Bronchial epithelial cell (primary cell): Measurements from ENCODE around the gene ZNF77. TPM values are rescaled to one million over a fixed set of nuclear protein-coding genes. Genes with fewer than 3 reads are reported as not detected.
"Not testable (repeated sequence)": the region's sequence is repeated elsewhere in the genome, so short reads cannot be mapped to it uniquely, and the experiment has no call there.

Experiments
- DNase-seq: peaks from one replicate; pipeline ENCODE4 v3.0.0-alpha.2; 2010; ENCODE audit warnings: low read depth
- FAIRE-seq: peaks from 2 replicates; lab custom pipeline; 2011; peaks lifted over from hg19 to GRCh38; lab: Jason Lieb, UNC
- H3K27me3 ChIP-seq: 2 replicates; pipeline ENCODE4 v1.5.1; 2011; ENCODE audit warnings: low read length; ENCODE audit not compliant: control insufficient read depth, insufficient read depth
- H3K36me3 ChIP-seq: 2 replicates; pipeline ENCODE4 v1.5.1; 2011; ENCODE audit warnings: low read length; ENCODE audit not compliant: control insufficient read depth, insufficient read depth
- H3K4me3 ChIP-seq: 2 replicates; pipeline ENCODE4 v1.5.1; 2011; ENCODE audit warnings: mild to moderate bottlenecking, low read depth, low read length, control low read depth
- CTCF ChIP-seq: IDR thresholded peaks from 2 replicates; pipeline ENCODE4 v1.5.1; 2011; ENCODE audit warnings: mild to moderate bottlenecking, moderate library complexity, low read length, control low read depth, inconsistent platforms; ENCODE audit not compliant: insufficient read depth, severe bottlenecking
- total RNA-seq: library from RNA; depleted of rRNA; stranded (reverse); fragments of >200 nt; gene quantifications from 2 replicates; pipeline ENCODE4 v1.2.1, GENCODE V29; 2014

The ZNF77 gene
- total RNA-seq, 1 donor from 2014 or later = 7.9 TPM

GRCh38 chr19:2969104-2969504 is 24.3 kb upstream of the ZNF77 start:
- DNase-seq (no peak), FAIRE-seq (no peak)
- H3K36me3 ChIP-seq = no peaks in the 10 kb centered on the region
- H3K4me3 ChIP-seq = no peak overlapping the region
- TF ChIP-seq CTCF = no peak
- no peaks in the 10 kb centered on the region for H3K27me3 ChIP-seq

GRCh38 chr19:2967972-2968371 is 23.2 kb upstream of the ZNF77 start:
- H3K27me3 ChIP-seq = no peaks in the 10 kb centered on the region
- FAIRE-seq (no peak), DNase-seq (no peak)
- no peak overlapping the region for H3K4me3 ChIP-seq
- no peaks in the 10 kb centered on the region for H3K36me3 ChIP-seq
- TF ChIP-seq CTCF = no peak

- Histone ChIP-seq H3K4me3 (no peak overlapping the region), H3K27me3 (no peaks in the 10 kb centered on the region), H3K36me3 (no peaks in the 10 kb centered on the region)
- FAIRE-seq (no peak), DNase-seq (no peak)
- no peak for TF ChIP-seq CTCF
Measured at GRCh38 chr19:2964874-2965273, 20.1 kb upstream of the ZNF77 start.

- not testable (repeated sequence) for DNase-seq, H3K27me3 ChIP-seq, FAIRE-seq, H3K36me3 ChIP-seq, H3K4me3 ChIP-seq
Measured at GRCh38 chr19:2963631-2964030, 18.9 kb upstream of the ZNF77 start.

- TF ChIP-seq CTCF = no peak
- H3K27me3 ChIP-seq = no peaks in the 10 kb centered on the region
- no peak overlapping the region for H3K4me3 ChIP-seq
- H3K36me3 ChIP-seq = no peaks in the 10 kb centered on the region
- FAIRE-seq (no peak), DNase-seq (no peak)
Measured at GRCh38 chr19:2963122-2963521, 18.4 kb upstream of the ZNF77 start.

GRCh38 chr19:2962018-2962670 is 17.4 kb upstream of the ZNF77 start:
- no peak overlapping the region for H3K4me3 ChIP-seq
- FAIRE-seq (no peak), DNase-seq (peak; percentile 75)

More at GRCh38 chr19:2962018-2962670, 17.4 kb upstream of the ZNF77 start:
- TF ChIP-seq CTCF = peak; percentile 49
- Histone ChIP-seq H3K27me3 (no peaks in the 10 kb centered on the region), H3K36me3 (no peaks in the 10 kb centered on the region)
